Endothelial cell of umbilical vein (primary cell): ENCODE data around the gene CMIP. TPM values are rescaled to one million over a fixed set of nuclear protein-coding genes. Genes with fewer than 3 reads are reported as not detected.
A peak's percentile ranks its signal among the peaks of the same experiment; 100 is the strongest.

ENCODE experiments used
- BruUV-seq: library from RNA; stranded (reverse); fragments of 400-500 nt; replicated peaks from 2 replicates; lab custom pipeline; 2021; lab: Mats Ljungman, UMichigan
- CTCF ChIA-PET: fragments of 300-600, 350-600 bp; sonication (Branson Sonifier 250); formaldehyde crosslinking; loops from one replicate; lab custom pipeline; 2021; ENCODE audit warnings: antibody characterized with exemption, inconsistent platforms; lab: Charles Lee
- POLR2A ChIA-PET: fragments of 300-600, 350-600 bp; sonication (Branson Sonifier 250); formaldehyde crosslinking; loops from one replicate; lab custom pipeline; 2021; ENCODE audit warnings: antibody characterized with exemption, inconsistent platforms; lab: Charles Lee
- DNase-seq: peaks from one replicate; pipeline ENCODE4 v3.0.0-alpha.2; 2011; ENCODE audit warnings: low read depth, low spot score
- FAIRE-seq: peaks from 2 replicates; lab custom pipeline; 2011; peaks lifted over from hg19 to GRCh38; lab: Jason Lieb, UNC
- H2AFZ ChIP-seq: 2 replicates; pipeline ENCODE4 v1.6.0; 2012; ENCODE audit warnings: low read depth, low read length, control low read depth, inconsistent platforms
- H3K27ac ChIP-seq: 2 replicates; pipeline ENCODE4 v1.5.1; 2011; ENCODE audit warnings: low read depth, mild to moderate bottlenecking, control low read depth, low read length, moderate library complexity; ENCODE audit not compliant: insufficient read depth
- H3K27me3 ChIP-seq, 2 experiments: 2 replicates each; pipeline versions ENCODE4 v1.6.0 to v1.6.1; 2011; ENCODE audit warnings: low read length in 2 of 2, mixed read lengths in 1 of 2; ENCODE audit not compliant: control insufficient read depth in 2 of 2, insufficient read depth in 2 of 2
- H3K36me3 ChIP-seq, 2 experiments: 2 replicates in 1 of 2; 3 replicates in 1 of 2; pipeline ENCODE4 v1.5.1; 2011; ENCODE audit warnings: low read length in 2 of 2, mild to moderate bottlenecking in 1 of 2, moderate library complexity in 1 of 2; ENCODE audit not compliant: control insufficient read depth in 2 of 2, insufficient read depth in 2 of 2; ENCODE audit errors: extremely low read depth in 1 of 2
- H3K4me1 ChIP-seq: 3 replicates; pipeline ENCODE4 v1.5.1; 2011; ENCODE audit warnings: mild to moderate bottlenecking, low read length; ENCODE audit not compliant: control insufficient read depth, insufficient read depth; ENCODE audit errors: extremely low read depth
- H3K4me2 ChIP-seq: 2 replicates; pipeline ENCODE4 v1.6.1; 2011; ENCODE audit warnings: low read length, control low read depth, mixed read lengths; ENCODE audit not compliant: insufficient read depth
- H3K4me3 ChIP-seq, 3 experiments: fragments of 200-600 bp in 1 of 3; sonication (generic), shearing (Covaris generic) in 1 of 3; replicated peaks in 1 of 3; 2 replicates each; pipeline ENCODE4 v1.5.1; 2011 to 2016; ENCODE audit warnings: control low read depth in 3 of 3, low read length in 3 of 3, mild to moderate bottlenecking in 2 of 3, inconsistent platforms in 1 of 3, low read depth in 1 of 3, moderate library complexity in 1 of 3; ENCODE audit not compliant: insufficient read depth in 1 of 3
- H3K79me2 ChIP-seq: 2 replicates; pipeline ENCODE4 v1.6.0; 2012; ENCODE audit warnings: low read length, inconsistent platforms; ENCODE audit not compliant: control insufficient read depth, insufficient read depth
- H3K9ac ChIP-seq: replicated peaks from 2 replicates; pipeline ENCODE3; 2011; ENCODE audit warnings: low read length, control low read depth; ENCODE audit not compliant: insufficient read depth; ENCODE audit errors: extremely low read depth
- H3K9me1 ChIP-seq: replicated peaks from 3 replicates; pipeline ENCODE4 v1.6.0; 2011; ENCODE audit warnings: mild to moderate bottlenecking, low read length; ENCODE audit not compliant: control insufficient read depth, insufficient read depth; ENCODE audit errors: extremely low read depth
- H3K9me3 ChIP-seq: replicated peaks from 2 replicates; pipeline ENCODE4 v1.5.1; 2012; ENCODE audit warnings: low read length, inconsistent platforms; ENCODE audit not compliant: control insufficient read depth, insufficient read depth
- H4K20me1 ChIP-seq: replicated peaks from 2 replicates; pipeline ENCODE3; 2011; ENCODE audit warnings: mild to moderate bottlenecking, low read length; ENCODE audit not compliant: control insufficient read depth, insufficient read depth; ENCODE audit errors: extremely low read depth
- EZH2 ChIP-seq: IDR thresholded peaks from 2 replicates; pipeline ENCODE4 v1.6.1; 2012; ENCODE audit warnings: borderline replicate concordance, low read depth, mild to moderate bottlenecking, moderate library complexity, low read length, inconsistent platforms; ENCODE audit not compliant: severe bottlenecking
- FOS ChIP-seq: IDR thresholded peaks from 2 replicates; pipeline ENCODE4 v1.6.1; 2011; ENCODE audit warnings: mild to moderate bottlenecking, low read length, moderate library complexity, borderline replicate concordance; ENCODE audit not compliant: insufficient read depth
- GATA2 ChIP-seq: IDR thresholded peaks from 2 replicates; pipeline ENCODE4 v1.7.0; 2011; ENCODE audit warnings: low read depth, mild to moderate bottlenecking, moderate library complexity, mixed read lengths, low read length; ENCODE audit not compliant: insufficient read length, insufficient read depth
- JUN ChIP-seq: IDR thresholded peaks from 2 replicates; pipeline ENCODE4 v1.6.1; 2011; ENCODE audit warnings: borderline replicate concordance, low read depth; ENCODE audit not compliant: insufficient read length, insufficient read depth
- MYC ChIP-seq: IDR thresholded peaks from one replicate; pipeline ENCODE4 v1.6.1; 2011; ENCODE audit warnings: mild to moderate bottlenecking, low read depth, low read length
- POLR2A ChIP-seq: IDR thresholded peaks from 2 replicates; pipeline ENCODE4 v1.6.1; 2012; ENCODE audit warnings: low read depth, mild to moderate bottlenecking, control low read depth, low read length
- POLR2AphosphoS5 ChIP-seq: IDR thresholded peaks from 2 replicates; pipeline ENCODE4 v1.6.1; 2012; ENCODE audit warnings: low read depth, mild to moderate bottlenecking, control low read depth, low read length, moderate library complexity; ENCODE audit not compliant: insufficient read depth
- dilution Hi-C: fragments of 300-500 bp; cut with MboI; formaldehyde crosslinking; loops from one replicate; pipeline ENCODE4 v1.15.0; 2019; ENCODE audit warnings: low sequenced_read_pairs; ENCODE audit not compliant: extremely low pct_ligation_motif_present
- intact Hi-C: fragments of 100-400 bp; cut with micrococcal nuclease; formaldehyde crosslinking; loops from one replicate; pipeline ENCODE4 v1.10.0; 2022
- polyA plus RNA-seq, 4 experiments: library from polyadenylated mRNA; depleted of rRNA in 3 of 4; stranded (reverse) in 3 of 4; unstranded in 1 of 4; fragments of >200 nt; gene quantifications; 2 replicates each; pipeline versions ENCODE4 v1.2.1 to v1.2.3, GENCODE V29; 2011 to 2012; ENCODE audit warnings: missing spikeins in 1 of 4
- total RNA-seq: library from RNA; stranded (reverse); gene quantifications from 2 replicates; pipeline ENCODE4 v1.2.3, GENCODE V29; 2021
- TF ChIP-seq, protein P1 (sequence below), 2 donors: IDR thresholded peaks; 1 replicate in 1 of 2; 2 replicates in 1 of 2; pipeline ENCODE4 v1.5.1; 2011; ENCODE audit warnings: low read length in 2 of 2, mild to moderate bottlenecking in 2 of 2, moderate library complexity in 2 of 2, control low read depth in 1 of 2, inconsistent platforms in 1 of 2, low read depth in 1 of 2; ENCODE audit not compliant: insufficient read depth in 1 of 2; ENCODE audit errors: extremely low read depth in 1 of 2

CMIP gene
- total and polyA plus RNA-seq, 2 donors (not counting 3 experiments of a cell fraction or from before 2014, with no cell fraction given), result 29.0 to 101 TPM

DNA sequence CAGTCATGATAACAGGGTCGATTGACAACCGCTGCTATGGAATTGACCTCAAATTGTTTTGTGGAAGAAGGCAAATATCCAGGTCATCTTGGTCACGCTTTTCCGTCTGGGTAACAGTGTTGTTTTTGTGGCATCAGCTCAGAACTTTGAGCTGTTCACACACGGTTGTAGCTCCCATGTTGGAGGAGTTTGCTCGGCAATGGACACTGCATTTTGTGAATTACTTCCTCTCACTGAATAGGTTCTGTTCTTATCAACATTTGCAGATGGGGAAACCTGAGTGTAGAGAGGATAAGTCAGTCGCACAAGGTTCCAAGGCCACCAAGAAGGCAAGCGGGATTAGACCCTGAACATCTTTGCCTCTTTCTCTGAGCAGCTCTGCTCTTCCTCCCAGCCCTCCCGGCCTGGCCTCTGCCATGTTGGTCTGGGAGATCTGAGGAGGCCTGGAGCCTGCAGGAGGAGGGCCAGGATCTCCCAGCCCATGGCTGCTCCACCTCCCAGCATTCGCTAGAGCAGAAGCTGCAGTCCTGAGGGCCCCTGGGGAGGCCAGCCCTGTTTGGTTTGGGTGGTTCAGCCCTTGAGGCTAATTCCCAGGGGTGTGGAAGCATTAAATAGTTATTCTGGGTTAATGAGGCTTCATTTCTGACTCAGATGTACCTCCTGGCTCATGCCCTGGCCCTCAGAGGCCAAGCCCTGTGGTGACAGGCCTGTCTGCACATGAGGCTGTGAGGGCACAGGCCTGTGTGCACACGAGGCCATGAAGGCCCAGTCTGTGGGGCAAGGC, 180.3 kb downstream of the CMIP start:
- POLR2A ChIA-PET, result interaction anchor here (1.0 to 1.6 kb wide), 2 partner anchors 70 to 74 kb away, joined by 3 to 5 read pairs; no protein-coding TSS in a partner anchor
- Histone ChIP-seq H3K27me3 (no peaks in the 10 kb centered on the region), H3K9ac (peak overlapping the region; percentile 69)

More for the DNA sequence above, 180.3 kb downstream of the CMIP start:
- DNase-seq (peak; percentile 86), FAIRE-seq (peak; percentile 92)
- dilution Hi-C loops, result no loop called here
- Histone ChIP-seq H3K4me3 (no peak overlapping the region), H3K36me3 (peaks cover 5 to 18% of the 10 kb centered on the region in 2 experiments), H3K9me3 (no peaks in the 10 kb centered on the region), H4K20me1 (no peaks in the 10 kb centered on the region), H2AFZ (no peak overlapping the region), H3K4me2 (no peak overlapping the region), H3K79me2 (peaks cover 9% of the 10 kb centered on the region), H3K4me1 (peaks cover 31% of the 10 kb centered on the region), H3K27ac (peak overlapping the region; percentile 90), H3K9me1 (no peaks in the 10 kb centered on the region)
- CTCF ChIA-PET, result interaction anchor here (0.6 to 6.4 kb wide), 9 partner anchors 9 to 221 kb away, joined by 3 to 85 read pairs (median 5); no protein-coding TSS in a partner anchor
- TF ChIP-seq MYC (no peak), POLR2A (no peak), JUN (no peak), EZH2 (no peak), FOS (no peak), POLR2AphosphoS5 (peak; percentile 15), GATA2 (no peak)
- TF ChIP-seq, protein P1, sequence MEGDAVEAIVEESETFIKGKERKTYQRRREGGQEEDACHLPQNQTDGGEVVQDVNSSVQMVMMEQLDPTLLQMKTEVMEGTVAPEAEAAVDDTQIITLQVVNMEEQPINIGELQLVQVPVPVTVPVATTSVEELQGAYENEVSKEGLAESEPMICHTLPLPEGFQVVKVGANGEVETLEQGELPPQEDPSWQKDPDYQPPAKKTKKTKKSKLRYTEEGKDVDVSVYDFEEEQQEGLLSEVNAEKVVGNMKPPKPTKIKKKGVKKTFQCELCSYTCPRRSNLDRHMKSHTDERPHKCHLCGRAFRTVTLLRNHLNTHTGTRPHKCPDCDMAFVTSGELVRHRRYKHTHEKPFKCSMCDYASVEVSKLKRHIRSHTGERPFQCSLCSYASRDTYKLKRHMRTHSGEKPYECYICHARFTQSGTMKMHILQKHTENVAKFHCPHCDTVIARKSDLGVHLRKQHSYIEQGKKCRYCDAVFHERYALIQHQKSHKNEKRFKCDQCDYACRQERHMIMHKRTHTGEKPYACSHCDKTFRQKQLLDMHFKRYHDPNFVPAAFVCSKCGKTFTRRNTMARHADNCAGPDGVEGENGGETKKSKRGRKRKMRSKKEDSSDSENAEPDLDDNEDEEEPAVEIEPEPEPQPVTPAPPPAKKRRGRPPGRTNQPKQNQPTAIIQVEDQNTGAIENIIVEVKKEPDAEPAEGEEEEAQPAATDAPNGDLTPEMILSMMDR (IDR thresholded peaks at IDR 0.05; ENCODE audit: extremely low read depth in 1 of 2, insufficient read depth in 1 of 2, low read depth in 1 of 2, low read length in 2 of 2), result no peak
- intact Hi-C loops, result loop anchor here (1.0 to 10.0 kb wide), 3 partner anchors 9 to 250 kb away; no protein-coding TSS in a partner anchor
- BruUV-seq, result no TSS peak
